ENCODE data around the gene SAV1.
A peak's percentile ranks its signal among the peaks of the same experiment; 100 is the strongest.

The SAV1 gene

DNA sequence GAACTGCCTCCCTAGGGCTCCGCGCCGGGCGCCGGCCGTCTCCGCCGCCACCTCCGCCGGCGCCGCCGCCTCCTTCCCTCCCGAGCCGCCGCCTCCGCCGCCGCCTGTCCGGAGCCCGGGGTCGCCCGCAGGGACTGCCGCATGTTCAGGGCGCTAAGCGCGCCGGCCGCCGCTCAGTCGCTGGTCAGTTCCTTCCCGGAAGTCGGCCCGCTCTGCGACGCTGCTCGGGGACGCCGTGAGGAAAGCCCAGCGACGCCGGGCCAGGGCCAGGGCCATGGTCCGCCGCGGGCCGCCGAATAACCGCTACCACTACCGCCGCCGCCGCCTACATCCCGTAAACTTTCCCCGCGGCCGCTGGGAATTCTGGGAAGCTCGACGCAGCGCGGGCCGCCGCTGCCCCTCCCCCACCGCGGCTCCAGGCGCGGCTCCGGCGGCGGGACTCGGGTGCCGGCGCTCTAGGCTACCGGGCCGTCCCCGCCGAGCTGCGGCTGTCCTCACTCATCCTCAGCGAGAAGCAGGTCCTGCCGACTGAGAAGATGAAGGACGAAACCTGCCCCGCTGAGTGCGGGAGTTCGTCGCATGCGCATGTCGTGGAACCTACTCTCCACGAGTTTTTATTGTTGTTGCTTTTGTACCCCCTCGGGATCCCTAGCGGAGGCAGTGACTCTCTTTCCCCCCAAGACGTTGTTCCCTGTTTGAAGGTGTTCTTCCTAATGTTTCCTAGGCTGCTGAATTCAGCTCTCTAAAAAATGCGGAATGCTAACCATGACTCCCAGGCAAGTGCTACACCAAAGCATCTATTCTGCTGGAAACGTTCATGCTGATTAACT is at the start of gene SAV1:
SAV1 (minus strand) TSS at position 311 of the 830 bp plus-strand sequence. CDS start 339 bp downstream, outside the sequence.
- H3K9me3 ChIP-seq (ENCODE audit: severe bottlenecking) = no peaks in the 10 kb centered on the region
- peak; percentile 81 for DNase-seq
- TF ChIP-seq, protein P1, sequence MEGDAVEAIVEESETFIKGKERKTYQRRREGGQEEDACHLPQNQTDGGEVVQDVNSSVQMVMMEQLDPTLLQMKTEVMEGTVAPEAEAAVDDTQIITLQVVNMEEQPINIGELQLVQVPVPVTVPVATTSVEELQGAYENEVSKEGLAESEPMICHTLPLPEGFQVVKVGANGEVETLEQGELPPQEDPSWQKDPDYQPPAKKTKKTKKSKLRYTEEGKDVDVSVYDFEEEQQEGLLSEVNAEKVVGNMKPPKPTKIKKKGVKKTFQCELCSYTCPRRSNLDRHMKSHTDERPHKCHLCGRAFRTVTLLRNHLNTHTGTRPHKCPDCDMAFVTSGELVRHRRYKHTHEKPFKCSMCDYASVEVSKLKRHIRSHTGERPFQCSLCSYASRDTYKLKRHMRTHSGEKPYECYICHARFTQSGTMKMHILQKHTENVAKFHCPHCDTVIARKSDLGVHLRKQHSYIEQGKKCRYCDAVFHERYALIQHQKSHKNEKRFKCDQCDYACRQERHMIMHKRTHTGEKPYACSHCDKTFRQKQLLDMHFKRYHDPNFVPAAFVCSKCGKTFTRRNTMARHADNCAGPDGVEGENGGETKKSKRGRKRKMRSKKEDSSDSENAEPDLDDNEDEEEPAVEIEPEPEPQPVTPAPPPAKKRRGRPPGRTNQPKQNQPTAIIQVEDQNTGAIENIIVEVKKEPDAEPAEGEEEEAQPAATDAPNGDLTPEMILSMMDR (IDR thresholded peaks at IDR 0.05; ENCODE audit: low read depth, low read length) = no peak

DNA sequence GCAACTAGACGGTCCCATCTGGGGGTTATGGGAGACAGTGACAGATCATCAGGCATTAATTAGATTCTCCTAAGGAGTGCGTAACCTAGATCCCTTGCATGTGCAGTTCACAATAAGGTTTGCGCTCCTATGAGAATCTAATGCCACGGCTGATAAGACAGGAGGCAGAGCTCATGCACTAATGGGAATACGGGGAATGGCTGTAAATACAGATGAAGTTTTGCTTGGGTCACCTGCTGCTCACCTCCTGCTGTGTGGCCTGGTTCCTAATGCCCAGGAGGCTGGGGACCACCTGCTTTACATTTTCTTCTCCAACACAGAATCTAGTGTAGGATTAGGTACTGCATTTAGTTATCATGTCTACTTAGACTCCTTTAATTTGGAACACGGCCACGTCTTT is 49.7 kb upstream of the SAV1 start:
- TF ChIP-seq, protein P1 (IDR thresholded peaks at IDR 0.05; ENCODE audit: low read depth, low read length) = no peak
- H3K27ac ChIP-seq = no peak overlapping the region; the same call in 1 of the 2 replicates

More for the DNA sequence above, at the start of gene SAV1:
- H3K36me3 ChIP-seq = no peaks in the 10 kb centered on the region; the same call in none of the 2 replicates
- H3K4me3 ChIP-seq (ENCODE audit: low read depth, low read length) = peak within 1 kb of the TSS; percentile 79
- H3K27ac ChIP-seq = peak within 1 kb of the TSS; percentile 92
- no peaks in the 10 kb centered on the region for H3K27me3 ChIP-seq (ENCODE audit: insufficient read depth, low read depth, severe bottlenecking)

DNA sequence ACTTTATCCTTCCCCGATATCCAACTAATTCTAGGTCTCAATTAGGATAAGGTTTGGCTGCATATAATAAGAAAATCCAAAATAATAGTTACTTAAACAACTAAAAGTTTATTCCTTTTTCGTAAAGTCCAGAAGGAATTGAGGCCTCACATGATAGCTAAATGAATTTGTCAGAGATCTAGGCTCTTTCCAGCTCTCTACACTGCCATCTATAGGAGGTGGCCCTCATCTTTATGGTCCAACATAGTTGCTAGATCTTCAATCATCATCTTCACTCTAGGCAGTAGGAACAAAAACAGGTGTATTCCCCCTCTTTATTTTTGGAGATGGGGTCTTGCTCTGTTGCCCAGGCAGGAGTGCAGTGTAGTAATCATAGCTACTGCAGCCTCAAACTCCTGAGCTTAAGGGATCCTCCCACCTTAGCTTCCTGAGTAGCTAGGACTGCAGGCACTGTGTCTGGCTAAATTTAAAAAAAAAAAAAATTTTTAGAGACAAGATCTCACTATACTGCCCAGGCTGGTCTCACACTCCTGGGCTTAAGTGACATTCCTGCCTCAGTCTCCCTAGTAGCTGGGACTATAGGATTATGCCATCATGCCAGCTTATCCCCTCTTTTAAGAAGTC is 46.5 kb upstream of the SAV1 start:
- no peaks in the 10 kb centered on the region for H3K27me3 ChIP-seq (ENCODE audit: insufficient read depth, low read depth, severe bottlenecking)
- no peak overlapping the region for H3K27ac ChIP-seq
- H3K36me3 ChIP-seq = no peaks in the 10 kb centered on the region
- no peak for DNase-seq
- H3K9me3 ChIP-seq (ENCODE audit: severe bottlenecking) = no peaks in the 10 kb centered on the region
- no peak overlapping the region for H3K4me3 ChIP-seq (ENCODE audit: low read depth, low read length)
- TF ChIP-seq, protein P1 (IDR thresholded peaks at IDR 0.05; ENCODE audit: low read depth, low read length) = peak; percentile 50

More for the DNA sequence above, 49.7 kb upstream of the SAV1 start:
- peak; percentile 83 for DNase-seq
- Histone ChIP-seq H3K36me3 (peaks cover 10% of the 10 kb centered on the region), H3K9me3 (ENCODE audit: severe bottlenecking) (no peaks in the 10 kb centered on the region), H3K4me3 (ENCODE audit: low read depth, low read length) (no peak overlapping the region), H3K27me3 (ENCODE audit: insufficient read depth, low read depth, severe bottlenecking) (no peaks in the 10 kb centered on the region)

DNA sequence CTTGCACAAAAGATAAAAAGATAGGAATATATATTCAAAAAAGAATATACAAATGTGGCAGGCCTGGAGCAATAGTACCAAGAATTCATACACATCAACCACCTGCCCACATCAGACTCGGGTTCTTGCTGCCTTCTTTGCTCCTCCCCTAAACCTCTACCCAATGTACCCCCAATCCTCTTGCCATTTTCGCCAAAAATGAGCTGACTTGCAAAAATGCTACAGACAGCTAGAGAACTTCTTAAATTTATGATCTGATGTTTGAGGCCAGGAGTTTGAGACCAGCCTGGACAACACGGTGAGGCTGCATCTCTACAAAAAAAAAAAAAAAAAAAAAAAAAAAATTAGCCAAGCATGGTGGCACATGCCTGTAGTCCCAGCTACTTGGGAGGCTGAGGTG is 42.9 kb upstream of the SAV1 start:
- no peak overlapping the region for H3K4me3 ChIP-seq (ENCODE audit: low read depth, low read length)
- H3K27ac ChIP-seq = no peak overlapping the region
- H3K27me3 ChIP-seq (ENCODE audit: insufficient read depth, low read depth, severe bottlenecking) = no peaks in the 10 kb centered on the region
- DNase-seq = no peak
- H3K36me3 ChIP-seq = no peaks in the 10 kb centered on the region
- no peaks in the 10 kb centered on the region for H3K9me3 ChIP-seq (ENCODE audit: severe bottlenecking)
- TF ChIP-seq, protein P1 (IDR thresholded peaks at IDR 0.05; ENCODE audit: low read depth, low read length) = no peak

DNA sequence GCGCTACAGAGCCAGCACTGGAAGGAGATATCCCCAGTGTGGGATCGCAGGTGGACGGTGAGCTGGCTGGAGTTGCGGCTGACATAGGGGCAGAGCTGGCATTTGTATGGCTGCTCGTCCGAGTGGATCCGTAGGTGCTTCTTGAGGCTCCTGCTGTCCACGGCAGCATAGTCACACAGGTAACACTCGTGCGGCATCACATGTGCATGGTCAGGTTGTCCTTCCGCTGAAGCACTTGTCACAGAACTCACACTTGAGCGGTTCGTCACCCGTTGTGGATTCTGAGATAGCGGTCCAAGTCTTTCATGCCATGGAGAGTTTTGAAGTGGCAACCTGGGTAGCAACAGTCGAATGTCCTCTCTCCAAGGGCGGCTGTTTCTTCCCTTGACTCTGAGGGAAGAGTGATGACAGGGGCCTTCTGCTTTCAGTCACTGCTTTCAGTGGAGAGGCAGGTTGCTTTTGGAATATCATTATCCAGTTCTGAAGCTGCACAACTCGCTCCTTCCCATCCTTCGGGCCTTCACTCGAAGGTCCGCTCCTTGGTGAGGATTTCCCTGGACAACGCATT is 37.0 kb upstream of the SAV1 start:
- Histone ChIP-seq H3K9me3 (ENCODE audit: severe bottlenecking) (no peaks in the 10 kb centered on the region), H3K36me3 (no peaks in the 10 kb centered on the region), H3K27me3 (ENCODE audit: insufficient read depth, low read depth, severe bottlenecking) (no peaks in the 10 kb centered on the region), H3K4me3 (ENCODE audit: low read depth, low read length) (no peak overlapping the region), H3K27ac (no peak overlapping the region)
- no peak for DNase-seq
- TF ChIP-seq, protein P1 (IDR thresholded peaks at IDR 0.05; ENCODE audit: low read depth, low read length) = no peak
